AG04450 (cell line): ENCODE data around the gene SLC35F3. TPM values are rescaled to one million over a fixed set of nuclear protein-coding genes. Genes with fewer than 3 reads are reported as not detected.

Experiments
- CTCF ChIA-PET: fragments of 300-600, 350-600 bp; formaldehyde crosslinking; extraction: SDS; loops from one replicate; lab custom pipeline; 2022; ENCODE audit warnings: antibody characterized with exemption, inconsistent platforms; lab: Charles Lee
- POLR2A ChIA-PET: fragments of 350-600 bp; formaldehyde crosslinking; extraction: SDS; loops from one replicate; lab custom pipeline; 2021; ENCODE audit warnings: antibody characterized with exemption, inconsistent platforms; lab: Yijun Ruan, JAX
- DNase-seq: peaks from one replicate; pipeline ENCODE4 v3.0.0-alpha.2; 2011; ENCODE audit warnings: low read depth, low spot score
- H3K27ac ChIP-seq: one replicate; pipeline ENCODE4 v1.5.1; 2012; ENCODE audit warnings: low read depth, low read length, control low read depth
- H3K27me3 ChIP-seq: one replicate; pipeline ENCODE4 v1.6.0; 2012; ENCODE audit warnings: low read length; ENCODE audit not compliant: control insufficient read depth, insufficient read depth
- H3K4me3 ChIP-seq: 2 replicates; pipeline ENCODE4 v1.5.1; 2011; ENCODE audit warnings: mild to moderate bottlenecking, low read depth, low read length, control low read depth
- H3K9me3 ChIP-seq: 2 replicates; pipeline ENCODE4 v1.5.1; 2012; ENCODE audit warnings: low read length; ENCODE audit not compliant: control insufficient read depth, insufficient read depth
- polyA plus RNA-seq: library from polyadenylated mRNA; depleted of rRNA; stranded (reverse); fragments of >200 nt; gene quantifications from 2 replicates; pipeline ENCODE4 v1.2.3, GENCODE V29; 2011
- TF ChIP-seq, protein P1 (sequence below): IDR thresholded peaks from 2 replicates; pipeline ENCODE4 v1.5.1; 2011; ENCODE audit warnings: low read depth, low read length, control low read depth, inconsistent platforms

The SLC35F3 gene
- polyA plus RNA-seq, 1 experiment, result 0.04 TPM

GRCh38 chr1:233897325-233898162 lies 6.9 kb upstream of the SLC35F3 start:
- Histone ChIP-seq H3K4me3 (no peak overlapping the region), H3K27me3 (no peaks in the 10 kb centered on the region), H3K27ac (no peak overlapping the region), H3K9me3 (no peaks in the 10 kb centered on the region; the same call in 1 of the 2 replicates)
- ChIA-PET POLR2A (no interaction called here), CTCF (no interaction called here)
- no peak for DNase-seq
- TF ChIP-seq, protein P1, sequence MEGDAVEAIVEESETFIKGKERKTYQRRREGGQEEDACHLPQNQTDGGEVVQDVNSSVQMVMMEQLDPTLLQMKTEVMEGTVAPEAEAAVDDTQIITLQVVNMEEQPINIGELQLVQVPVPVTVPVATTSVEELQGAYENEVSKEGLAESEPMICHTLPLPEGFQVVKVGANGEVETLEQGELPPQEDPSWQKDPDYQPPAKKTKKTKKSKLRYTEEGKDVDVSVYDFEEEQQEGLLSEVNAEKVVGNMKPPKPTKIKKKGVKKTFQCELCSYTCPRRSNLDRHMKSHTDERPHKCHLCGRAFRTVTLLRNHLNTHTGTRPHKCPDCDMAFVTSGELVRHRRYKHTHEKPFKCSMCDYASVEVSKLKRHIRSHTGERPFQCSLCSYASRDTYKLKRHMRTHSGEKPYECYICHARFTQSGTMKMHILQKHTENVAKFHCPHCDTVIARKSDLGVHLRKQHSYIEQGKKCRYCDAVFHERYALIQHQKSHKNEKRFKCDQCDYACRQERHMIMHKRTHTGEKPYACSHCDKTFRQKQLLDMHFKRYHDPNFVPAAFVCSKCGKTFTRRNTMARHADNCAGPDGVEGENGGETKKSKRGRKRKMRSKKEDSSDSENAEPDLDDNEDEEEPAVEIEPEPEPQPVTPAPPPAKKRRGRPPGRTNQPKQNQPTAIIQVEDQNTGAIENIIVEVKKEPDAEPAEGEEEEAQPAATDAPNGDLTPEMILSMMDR, result no peak

GRCh38 chr1:233901495-233901894 lies 3.0 kb upstream of the SLC35F3 start:
- TF ChIP-seq, protein P1, result no peak
- ChIA-PET CTCF (no interaction called here), POLR2A (no interaction called here)
- no peaks in the 10 kb centered on the region for H3K27me3 ChIP-seq
- peaks cover 10% of the 10 kb centered on the region; the same call in 1 of the 2 replicates for H3K9me3 ChIP-seq
- H3K4me3 ChIP-seq, result no peak overlapping the region
- H3K27ac ChIP-seq, result no peak overlapping the region
- no peak for DNase-seq

DNA sequence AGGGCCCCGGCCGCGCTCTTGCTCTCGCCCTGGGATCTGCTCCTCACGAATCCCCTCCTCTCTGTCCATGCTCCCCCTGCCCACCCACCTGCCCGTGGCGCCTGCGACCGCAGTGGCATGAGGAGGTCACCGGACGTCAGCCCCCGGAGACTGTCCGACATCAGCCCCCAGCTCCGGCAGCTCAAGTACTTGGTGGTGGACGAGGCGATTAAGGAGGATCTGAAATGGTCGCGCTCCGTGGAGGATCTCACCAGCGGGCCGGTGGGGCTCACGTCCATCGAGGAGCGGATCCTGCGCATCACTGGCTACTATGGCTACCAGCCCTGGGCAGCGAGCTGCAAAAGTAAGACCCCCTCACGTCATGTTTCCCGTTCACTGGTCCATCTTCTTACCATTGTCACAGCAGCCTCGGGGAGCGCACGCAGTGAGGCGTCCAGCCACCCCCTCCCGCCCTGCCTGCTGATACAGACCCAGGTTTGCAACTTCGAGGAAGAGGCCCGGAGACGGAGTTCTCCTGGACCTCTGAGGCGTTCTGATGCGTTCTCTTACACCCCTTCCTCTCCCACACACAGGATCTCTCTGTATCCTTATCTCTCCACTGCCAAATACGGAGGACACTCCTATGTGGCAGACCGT lies 1.1 kb downstream of the SLC35F3 start:
- TF ChIP-seq, protein P1, result no peak
- Histone ChIP-seq H3K4me3 (no peak overlapping the region), H3K27me3 (no peaks in the 10 kb centered on the region), H3K27ac (no peak overlapping the region), H3K9me3 (peaks cover 14% of the 10 kb centered on the region)
- ChIA-PET CTCF (no interaction called here), POLR2A (no interaction called here)
- no peak for DNase-seq

DNA sequence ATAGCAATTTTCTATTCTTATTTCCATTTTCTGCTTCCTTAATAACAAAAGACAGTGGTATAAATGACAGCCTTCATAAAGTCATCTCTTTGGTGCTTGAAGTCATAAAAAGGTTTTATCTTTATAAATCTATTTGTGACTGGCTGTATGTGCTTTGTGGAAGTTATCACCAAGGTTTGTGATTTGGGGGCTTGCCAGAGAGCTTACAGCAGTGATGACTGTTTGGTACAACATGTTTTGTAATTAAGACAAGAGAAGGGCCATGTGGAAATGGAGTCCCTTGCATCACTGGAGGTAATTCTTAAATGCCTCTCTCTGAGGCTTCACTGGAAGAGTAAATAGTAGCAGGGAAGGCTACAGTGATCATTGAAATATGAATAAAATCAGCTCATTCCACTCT lies 2.7 kb downstream of the SLC35F3 start:
- ChIA-PET CTCF (no interaction called here), POLR2A (no interaction called here)
- no peak overlapping the region for H3K27ac ChIP-seq
- H3K9me3 ChIP-seq, result peaks cover 14% of the 10 kb centered on the region
- no peak for DNase-seq
- no peak overlapping the region for H3K4me3 ChIP-seq
- no peaks in the 10 kb centered on the region for H3K27me3 ChIP-seq
- TF ChIP-seq, protein P1, result no peak

- DNase-seq, result no peak
- POLR2A ChIA-PET, result no interaction called here
- Histone ChIP-seq H3K27ac (no peak overlapping the region), H3K9me3 (peaks cover 14% of the 10 kb centered on the region), H3K4me3 (no peak overlapping the region), H3K27me3 (no peaks in the 10 kb centered on the region)
- TF ChIP-seq, protein P1, result no peak
- CTCF ChIA-PET, result no interaction called here
Observed at GRCh38 chr1:233908092-233908491, 3.6 kb downstream of the SLC35F3 start.
